Calu3 (cell line): ENCODE data around the gene PLCD1. TPM values are rescaled to one million over a fixed set of nuclear protein-coding genes. Genes with fewer than 3 reads are reported as not detected.

Source experiments
- BruUV-seq: library from RNA; stranded (reverse); fragments of 400-500 nt; replicated peaks from 2 replicates; lab custom pipeline; 2021; lab: Mats Ljungman, UMichigan
- CTCF ChIA-PET: fragments of 300-600 bp; sonication (Branson Sonifier 250); formaldehyde crosslinking; loops from one replicate; lab custom pipeline; 2022; ENCODE audit warnings: antibody characterized with exemption; lab: Charles Lee
- DNase-seq: peaks from one replicate; pipeline ENCODE4 v3.0.0; 2022
- H3K27ac Mint-ChIP-seq: one replicate; pipeline ENCODE4 v1.8.0; 2022; ENCODE audit warnings: mixed read lengths; ENCODE audit not compliant: unreplicated experiment
- H3K27me3 Mint-ChIP-seq: one replicate; pipeline ENCODE4 v1.8.0; 2022; ENCODE audit warnings: mixed read lengths; ENCODE audit not compliant: unreplicated experiment
- H3K36me3 Mint-ChIP-seq: one replicate; pipeline ENCODE4 v1.8.0; 2022; ENCODE audit warnings: mild to moderate bottlenecking, moderate library complexity, mixed read lengths; ENCODE audit not compliant: insufficient read depth, unreplicated experiment
- H3K4me1 Mint-ChIP-seq: one replicate; pipeline ENCODE4 v1.8.0; 2022; ENCODE audit warnings: mild to moderate bottlenecking, low read depth, mixed read lengths; ENCODE audit not compliant: unreplicated experiment
- H3K4me3 Mint-ChIP-seq: one replicate; pipeline ENCODE4 v1.8.0; 2022; ENCODE audit warnings: mild to moderate bottlenecking, low read depth, moderate library complexity, mixed read lengths; ENCODE audit not compliant: unreplicated experiment
- H3K9me3 Mint-ChIP-seq: one replicate; pipeline ENCODE4 v1.8.0; 2022; ENCODE audit warnings: low read depth, mixed read lengths; ENCODE audit not compliant: unreplicated experiment
- CTCF ChIP-seq: fragments of 200-600 bp; IDR thresholded peaks from one replicate; pipeline ENCODE4 v1.8.0; 2022; ENCODE audit warnings: antibody characterized with exemption; ENCODE audit not compliant: unreplicated experiment
- intact Hi-C: fragments of 100-400 bp; cut with micrococcal nuclease; formaldehyde crosslinking; loops from one replicate; pipeline ENCODE4 v1.10.0; 2022; ENCODE audit not compliant: unreplicated experiment
- total RNA-seq: library from RNA; stranded (reverse); gene quantifications from 2 replicates; pipeline ENCODE4 v1.2.3, GENCODE V29; 2022

Gene PLCD1
- total RNA-seq, 1 experiment from 2014 or later, result 9.8 TPM

GRCh38 chr3:38022301-38022700 is 7.1 kb downstream of the PLCD1 start:
- DNase-seq, result no peak
- peaks cover 23% of the 10 kb centered on the region for H3K36me3 Mint-ChIP-seq
- no peak for TF ChIP-seq CTCF
- intact Hi-C loops, result no loop called here
- CTCF ChIA-PET, result no interaction called here
- H3K4me3 Mint-ChIP-seq, result no peak overlapping the region
- no peaks in the 10 kb centered on the region for H3K27me3 Mint-ChIP-seq
- no TSS peak for BruUV-seq
- peaks cover 30% of the 10 kb centered on the region for H3K4me1 Mint-ChIP-seq
- no peak overlapping the region for H3K27ac Mint-ChIP-seq
- no peaks in the 10 kb centered on the region for H3K9me3 Mint-ChIP-seq

- Mint-ChIP-seq H3K4me1 (peaks cover 29% of the 10 kb centered on the region), H3K27ac (no peak overlapping the region), H3K27me3 (no peaks in the 10 kb centered on the region), H3K4me3 (no peak overlapping the region), H3K36me3 (peaks cover 23% of the 10 kb centered on the region), H3K9me3 (no peaks in the 10 kb centered on the region)
- BruUV-seq, result no TSS peak
- intact Hi-C loops, result no loop called here
- DNase-seq, result no peak
- TF ChIP-seq CTCF, result no peak
- CTCF ChIA-PET, result no interaction called here
Observed at GRCh38 chr3:38021196-38021595, 8.2 kb downstream of the PLCD1 start.

- H3K4me3 Mint-ChIP-seq, result no peak overlapping the region
- H3K9me3 Mint-ChIP-seq, result no peaks in the 10 kb centered on the region
- H3K4me1 Mint-ChIP-seq, result peaks cover 21% of the 10 kb centered on the region
- TF ChIP-seq CTCF, result no peak
- CTCF ChIA-PET, result no interaction called here
- peaks cover 18% of the 10 kb centered on the region for H3K36me3 Mint-ChIP-seq
- no TSS peak for BruUV-seq
- intact Hi-C loops, result no loop called here
- no peak overlapping the region for H3K27ac Mint-ChIP-seq
- no peak for DNase-seq
- no peaks in the 10 kb centered on the region for H3K27me3 Mint-ChIP-seq
Observed at GRCh38 chr3:38020342-38020726, 9.1 kb downstream of the PLCD1 start.

DNA sequence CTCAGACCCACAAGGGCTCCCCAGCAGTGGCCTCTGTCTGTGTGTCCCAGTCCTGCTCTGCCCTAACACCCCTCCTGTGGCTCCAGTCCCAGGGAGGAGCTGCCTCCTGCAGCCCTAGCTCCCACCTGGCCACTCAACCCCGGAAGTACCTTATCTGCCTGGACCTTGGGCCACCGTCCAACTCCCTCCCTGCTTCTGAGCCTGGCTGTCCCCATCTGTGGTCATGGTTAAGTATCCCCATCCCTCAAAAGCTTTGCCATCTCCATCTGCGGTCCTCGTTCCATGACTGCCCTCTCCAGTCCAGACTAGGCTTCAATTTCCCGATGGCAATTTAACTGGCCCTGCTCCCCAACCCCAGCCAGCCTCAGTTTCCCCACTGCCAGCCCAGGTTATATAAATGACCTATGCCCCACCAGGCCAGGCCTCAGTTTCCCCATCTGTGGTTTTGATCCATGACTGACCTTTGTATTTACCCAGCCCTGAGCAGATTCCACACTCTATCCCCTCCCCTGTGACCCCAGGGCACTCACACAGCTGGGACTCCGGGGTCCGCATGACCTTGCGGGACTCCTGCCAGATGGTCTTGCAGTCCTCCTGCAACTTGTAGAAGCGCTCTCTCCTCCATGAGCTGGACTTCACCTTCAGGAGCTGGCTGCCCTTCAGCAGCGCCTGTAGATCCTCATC is 9.6 kb downstream of the PLCD1 start:
- no TSS peak for BruUV-seq
- Mint-ChIP-seq H3K9me3 (no peaks in the 10 kb centered on the region), H3K27me3 (no peaks in the 10 kb centered on the region), H3K27ac (no peak overlapping the region), H3K36me3 (peaks cover 12% of the 10 kb centered on the region), H3K4me3 (no peak overlapping the region), H3K4me1 (peaks cover 19% of the 10 kb centered on the region)
- CTCF ChIA-PET, result no interaction called here
- no peak for TF ChIP-seq CTCF
- intact Hi-C loops, result no loop called here
- no peak for DNase-seq
